Measurements from ENCODE around the gene RPTOR.

- TF ChIP-seq HOXA7 (CRISPR knock-in tag; IDR thresholded peaks at IDR 0.05; ENCODE audit: borderline replicate concordance) (no peak), CTCF (tag by site-specific recombination; IDR thresholded peaks at IDR 0.05) (no peak)
These were observed 398.9 kb downstream of the RPTOR start for GRCh38 chr17:80943346-80944145.
